Activated T-cell treated with anti-CD3 and anti-CD28 coated beads, Interleukin-2, amount 50 U/mL, for 24 hours (primary cell): Measurements from ENCODE around the gene CSPG5.

Source experiments
- DNase-seq: peaks from one replicate; pipeline ENCODE4 v3.0.0-alpha.2; 2020
- H3K27ac Mint-ChIP-seq: 2 replicates; pipeline ENCODE4 v1.8.0; 2020; ENCODE audit warnings: mild to moderate bottlenecking, mixed read lengths
- H3K27me3 Mint-ChIP-seq: 2 replicates; pipeline ENCODE4 v1.8.0; 2020; ENCODE audit warnings: mixed read lengths
- H3K36me3 Mint-ChIP-seq: 2 replicates; pipeline ENCODE4 v1.8.0; 2020; ENCODE audit warnings: low read depth, mixed read lengths
- H3K4me1 Mint-ChIP-seq: 2 replicates; pipeline ENCODE4 v1.8.0; 2020; ENCODE audit warnings: low read depth, mixed read lengths
- H3K4me3 Mint-ChIP-seq: 2 replicates; pipeline ENCODE4 v1.8.0; 2020; ENCODE audit warnings: mild to moderate bottlenecking, moderate library complexity, mixed read lengths
- H3K9me3 Mint-ChIP-seq: 2 replicates; pipeline ENCODE4 v1.8.0; 2020; ENCODE audit warnings: mixed read lengths

The CSPG5 gene

DNA sequence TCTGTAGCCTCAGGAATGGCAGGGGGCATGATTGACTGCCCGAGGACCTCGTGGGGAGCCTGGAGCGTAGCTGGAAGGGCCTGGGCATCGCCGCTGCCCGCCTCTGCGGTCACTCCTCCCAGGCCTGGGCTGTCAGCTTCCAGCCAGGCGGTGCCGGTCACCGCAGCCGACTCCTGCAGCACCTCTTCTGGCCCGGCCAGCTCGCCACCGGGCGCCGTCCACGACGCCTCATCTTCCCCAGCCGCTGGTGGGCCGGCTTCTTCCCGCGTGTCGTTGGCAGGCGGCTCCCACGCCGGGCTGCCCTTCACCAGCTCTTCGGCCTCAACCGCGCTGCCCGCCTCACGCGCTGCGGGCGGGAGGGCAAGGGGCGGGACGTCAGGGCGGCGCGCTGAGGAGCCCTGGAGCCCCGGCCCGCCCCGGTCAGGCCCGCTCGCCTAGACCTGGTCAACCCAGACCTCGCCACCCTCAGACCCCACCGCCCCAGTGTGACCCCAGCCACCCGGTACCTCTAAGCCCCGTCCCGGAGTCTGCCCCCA, 1.0 kb downstream of the CSPG5 start:
- H3K27me3 Mint-ChIP-seq, result peaks cover 55% of the 10 kb centered on the region

DNA sequence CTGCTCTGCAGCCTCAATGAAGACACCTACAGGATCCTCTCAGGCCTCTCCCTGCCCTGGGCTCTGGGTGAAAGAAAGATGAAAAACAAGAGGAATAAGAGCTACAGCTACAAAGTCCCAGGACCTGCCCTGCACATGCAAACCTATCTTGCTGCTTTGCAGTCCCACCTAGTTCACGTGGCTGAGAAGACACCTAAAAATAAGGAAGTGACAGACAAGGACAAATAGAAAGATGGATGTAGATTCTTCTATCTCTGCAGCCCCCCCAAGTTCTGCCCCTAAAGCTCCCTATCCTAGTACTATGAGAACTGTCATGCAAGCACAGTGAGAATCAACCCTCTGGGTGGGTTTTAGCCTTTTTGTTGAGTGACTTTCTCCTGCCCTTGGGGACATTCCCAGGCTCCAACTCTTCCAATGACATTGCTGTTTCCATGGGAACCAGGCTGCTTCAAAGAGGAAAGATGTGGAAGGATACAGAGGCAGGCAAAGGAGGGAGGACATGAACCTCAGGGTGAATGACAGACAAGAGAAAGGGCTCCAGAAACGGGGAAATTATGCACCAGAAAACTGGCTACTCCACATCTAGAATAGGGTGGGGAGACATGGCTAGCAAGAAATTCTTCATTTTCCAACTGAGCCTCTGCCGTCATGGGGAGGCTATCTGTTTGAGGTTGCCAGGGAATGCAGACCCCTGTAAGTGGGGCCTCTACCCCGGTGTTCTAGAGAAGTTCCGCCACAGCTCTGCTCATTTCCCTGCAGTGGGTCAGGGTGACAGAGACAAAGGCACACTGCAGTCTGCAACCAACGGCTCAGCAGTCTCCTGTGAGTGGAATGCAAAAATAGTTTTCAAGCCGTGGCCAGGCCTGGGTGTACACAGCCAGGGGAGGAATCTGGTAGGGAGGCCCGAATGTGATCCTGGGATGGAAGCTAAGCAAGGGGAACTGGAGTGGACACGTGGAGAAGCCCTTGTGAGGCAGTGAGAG, 5.2 kb downstream of the CSPG5 start:
- Mint-ChIP-seq H3K27me3 (peaks cover 41% of the 10 kb centered on the region), H3K27ac (no peak overlapping the region), H3K4me3 (no peak overlapping the region), H3K9me3 (no peaks in the 10 kb centered on the region), H3K4me1 (no peaks in the 10 kb centered on the region), H3K36me3 (no peaks in the 10 kb centered on the region)
- DNase-seq, result no peak

More for the DNA sequence above, 1.0 kb downstream of the CSPG5 start:
- no peaks in the 10 kb centered on the region for H3K4me1 Mint-ChIP-seq
- no peak overlapping the region for H3K27ac Mint-ChIP-seq
- no peaks in the 10 kb centered on the region for H3K36me3 Mint-ChIP-seq
- H3K9me3 Mint-ChIP-seq, result no peaks in the 10 kb centered on the region
- peak; percentile 37 for DNase-seq
- H3K4me3 Mint-ChIP-seq, result peak overlapping the region; percentile 63

DNA sequence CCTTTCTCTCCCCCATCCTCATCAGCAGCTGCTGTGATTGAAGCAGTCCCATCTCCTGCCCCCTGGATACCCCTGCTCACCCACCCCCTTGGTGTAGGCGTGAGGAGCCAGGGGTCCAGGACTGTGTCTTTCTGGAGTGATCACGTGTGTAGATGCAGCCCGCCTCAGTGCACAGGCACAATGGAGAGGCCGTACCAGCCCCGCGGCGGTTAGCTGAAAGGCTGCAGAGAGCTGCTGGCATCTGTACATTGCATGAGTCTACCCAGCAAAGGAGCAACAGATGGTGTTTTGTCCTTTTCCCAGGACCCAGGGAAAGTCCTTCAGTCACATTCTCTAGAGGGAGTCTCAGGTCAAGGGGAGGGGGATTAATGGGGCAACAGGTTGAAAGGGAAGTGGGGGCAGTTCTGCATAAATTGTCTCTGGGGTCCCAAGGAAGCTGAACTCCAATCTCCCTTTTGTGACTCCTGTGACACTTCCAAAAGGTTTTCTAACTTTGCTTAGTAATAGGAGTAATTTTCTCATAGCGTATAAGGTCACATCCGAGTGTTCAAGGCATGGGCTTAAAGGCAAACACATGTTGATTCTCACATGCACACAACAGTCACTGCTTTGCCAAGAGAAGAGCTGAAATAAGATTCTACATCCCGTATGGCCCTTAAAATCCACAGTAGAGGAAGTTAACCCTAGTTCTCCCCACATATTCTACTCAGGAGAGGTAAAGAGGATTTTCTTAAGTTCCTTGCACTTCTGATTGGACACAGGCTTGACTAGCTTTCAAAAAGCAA, 7.1 kb downstream of the CSPG5 start:
- Mint-ChIP-seq H3K4me3 (no peak overlapping the region), H3K9me3 (no peaks in the 10 kb centered on the region), H3K27ac (no peak overlapping the region), H3K36me3 (no peaks in the 10 kb centered on the region), H3K27me3 (peaks cover 28% of the 10 kb centered on the region), H3K4me1 (no peaks in the 10 kb centered on the region)
- DNase-seq, result no peak

DNA sequence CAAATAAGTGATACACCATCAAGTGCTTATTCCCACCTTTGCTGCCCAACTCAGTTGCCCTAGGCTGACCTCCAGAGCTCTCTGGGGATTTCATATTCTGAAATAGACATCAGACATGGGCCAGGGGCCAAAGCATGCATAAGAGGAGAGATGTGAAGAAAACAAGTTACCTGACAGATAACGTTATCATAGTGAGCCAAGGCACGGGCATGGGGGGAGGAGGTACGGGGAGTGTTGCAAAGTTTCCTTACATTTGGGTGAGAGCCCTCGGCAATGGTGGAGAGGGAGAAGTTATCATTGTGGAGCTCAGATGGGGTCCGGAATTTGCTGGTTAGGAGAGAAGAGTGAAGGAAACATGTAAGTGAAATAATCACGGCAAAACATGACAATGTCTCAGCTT, 9.8 kb downstream of the CSPG5 start:
- no peaks in the 10 kb centered on the region for H3K36me3 Mint-ChIP-seq
- H3K4me1 Mint-ChIP-seq, result no peaks in the 10 kb centered on the region
- DNase-seq, result no peak
- no peaks in the 10 kb centered on the region for H3K9me3 Mint-ChIP-seq
- H3K4me3 Mint-ChIP-seq, result no peak overlapping the region
- no peak overlapping the region for H3K27ac Mint-ChIP-seq
- peaks cover 11% of the 10 kb centered on the region for H3K27me3 Mint-ChIP-seq

DNA sequence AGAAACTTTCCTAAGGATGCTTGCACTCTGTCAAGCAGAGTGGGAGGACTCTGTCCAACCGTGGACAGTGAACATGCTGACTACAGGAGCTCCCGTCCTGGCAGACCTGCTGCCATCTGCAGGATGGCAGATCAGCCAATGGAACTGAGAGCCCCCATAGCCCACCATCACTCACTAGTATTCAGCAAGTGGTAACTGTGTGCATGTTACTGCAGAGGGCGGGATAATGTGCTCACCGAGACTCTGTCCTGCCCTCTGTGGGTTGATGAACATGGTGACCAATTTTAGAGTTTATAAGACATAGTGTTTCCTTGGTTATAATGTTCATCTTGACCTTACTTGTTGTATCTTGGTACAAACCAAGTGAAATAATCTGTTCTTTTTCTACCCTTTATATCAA, 11.5 kb downstream of the CSPG5 start:
- Mint-ChIP-seq H3K4me3 (no peak overlapping the region), H3K36me3 (no peaks in the 10 kb centered on the region), H3K9me3 (no peaks in the 10 kb centered on the region), H3K27ac (no peak overlapping the region), H3K4me1 (no peaks in the 10 kb centered on the region), H3K27me3 (peaks cover 3% of the 10 kb centered on the region)
- DNase-seq, result no peak

DNA sequence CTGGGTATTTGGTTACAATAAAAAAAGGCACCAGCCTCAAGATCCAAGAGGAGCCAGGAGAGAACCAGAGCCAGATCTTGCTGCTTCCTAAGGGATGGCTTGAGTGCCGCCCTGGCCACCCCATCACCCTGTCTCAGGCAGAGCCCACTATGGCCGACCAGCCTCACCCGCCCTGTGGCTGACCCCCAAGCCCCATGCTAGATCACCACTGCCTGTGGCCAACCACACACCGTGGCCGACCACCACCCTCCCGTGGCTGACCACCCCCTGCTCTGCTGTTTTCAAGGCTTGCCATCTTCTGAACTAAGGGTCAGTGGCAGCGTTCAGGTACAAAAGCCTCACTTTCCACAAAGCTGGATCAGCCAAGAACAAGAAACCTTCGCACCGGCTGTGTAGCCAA, 12.0 kb downstream of the CSPG5 start:
- no peaks in the 10 kb centered on the region for H3K27me3 Mint-ChIP-seq
- H3K27ac Mint-ChIP-seq, result no peak overlapping the region
- no peaks in the 10 kb centered on the region for H3K36me3 Mint-ChIP-seq
- no peak for DNase-seq
- no peaks in the 10 kb centered on the region for H3K4me1 Mint-ChIP-seq
- no peak overlapping the region for H3K4me3 Mint-ChIP-seq
- H3K9me3 Mint-ChIP-seq, result no peaks in the 10 kb centered on the region

DNA sequence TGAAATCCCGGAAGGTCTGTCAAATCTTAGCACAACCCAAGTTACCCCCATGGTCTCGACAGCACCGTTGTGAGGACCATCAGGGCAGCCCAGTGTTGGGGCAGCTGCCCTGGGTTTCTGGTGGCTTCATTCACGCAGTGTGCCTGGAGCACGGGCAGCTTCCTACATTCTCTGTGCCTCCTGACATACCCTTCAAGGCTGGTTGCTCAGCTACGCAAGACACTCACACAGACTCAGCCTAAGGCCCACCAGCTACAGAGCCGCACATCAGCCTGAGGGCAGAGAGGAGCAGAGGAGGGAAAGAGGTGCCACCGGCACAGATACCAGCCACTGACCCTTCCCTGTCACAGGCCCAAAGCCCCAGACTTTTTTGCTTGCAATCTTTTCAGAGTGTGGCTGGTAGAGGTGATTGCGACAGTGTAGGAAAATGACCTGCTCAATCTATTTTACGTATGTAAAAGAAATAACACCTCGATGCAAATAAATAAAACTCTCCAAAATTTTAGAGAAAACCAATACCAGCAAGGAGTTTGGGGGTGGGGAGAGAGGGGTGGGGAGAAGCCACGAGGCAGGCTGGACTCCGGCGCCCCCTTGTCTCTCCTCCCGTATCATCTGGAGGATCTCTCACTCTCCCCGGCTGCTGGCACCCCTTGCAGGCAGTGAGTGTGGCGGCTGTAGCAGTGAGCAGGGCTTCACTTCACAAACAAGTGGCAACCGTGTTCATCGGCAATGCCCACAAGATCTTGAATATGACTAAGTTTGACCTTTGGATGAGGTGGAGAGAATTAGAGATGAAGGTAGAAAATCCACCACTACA, 12.7 kb downstream of the CSPG5 start:
- Mint-ChIP-seq H3K4me1 (no peaks in the 10 kb centered on the region), H3K36me3 (no peaks in the 10 kb centered on the region), H3K27me3 (no peaks in the 10 kb centered on the region), H3K4me3 (no peak overlapping the region), H3K9me3 (no peaks in the 10 kb centered on the region), H3K27ac (no peak overlapping the region)
- no peak for DNase-seq

DNA sequence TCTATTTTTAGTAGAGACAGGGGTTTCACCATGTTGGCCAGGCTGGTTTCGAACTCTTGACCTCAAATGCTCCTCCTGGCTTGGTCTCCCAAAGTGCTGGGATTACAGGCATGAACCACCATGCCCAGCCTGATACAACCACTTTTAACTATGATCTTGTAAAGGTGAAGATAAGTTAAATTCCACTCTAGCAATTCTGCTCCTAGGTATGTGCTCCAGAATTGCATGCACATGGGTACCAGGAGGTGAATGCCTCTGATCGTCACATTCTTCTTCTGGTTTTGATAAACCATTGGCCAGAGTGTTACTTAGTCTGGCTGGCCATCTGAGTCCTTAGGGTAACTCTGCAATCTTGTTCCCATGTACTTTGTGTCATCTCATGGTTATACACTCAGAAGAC, 22.3 kb downstream of the CSPG5 start:
- no peaks in the 10 kb centered on the region for H3K9me3 Mint-ChIP-seq
- no peaks in the 10 kb centered on the region for H3K36me3 Mint-ChIP-seq
- H3K27ac Mint-ChIP-seq, result no peak overlapping the region

DNA sequence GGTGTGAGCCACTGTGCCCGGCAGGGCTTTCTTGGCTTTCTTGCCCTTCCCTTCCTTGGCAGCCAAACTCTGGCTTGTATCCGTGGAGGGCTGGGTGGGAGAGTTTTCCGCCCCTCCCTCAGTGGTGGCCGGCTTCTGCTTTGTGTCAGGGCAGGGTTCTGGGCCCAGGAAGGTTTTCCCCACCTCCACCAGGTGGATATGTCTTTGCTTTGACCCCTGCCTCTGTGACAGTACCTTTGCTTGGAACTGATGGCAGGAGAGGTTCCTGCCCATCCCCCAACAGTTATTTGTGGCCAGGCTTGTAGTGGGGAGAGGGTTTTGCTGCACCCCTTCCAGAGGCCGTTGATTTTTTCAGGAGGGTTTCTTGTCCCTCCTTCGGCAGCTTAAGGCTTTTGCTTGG, 24.3 kb downstream of the CSPG5 start:
- Mint-ChIP-seq H3K4me1 (no peaks in the 10 kb centered on the region), H3K4me3 (no peak overlapping the region), H3K36me3 (no peaks in the 10 kb centered on the region), H3K27me3 (peaks cover 16% of the 10 kb centered on the region), H3K27ac (no peak overlapping the region), H3K9me3 (no peaks in the 10 kb centered on the region)
- DNase-seq, result no peak

More for the DNA sequence above, 22.3 kb downstream of the CSPG5 start:
- Mint-ChIP-seq H3K4me3 (no peak overlapping the region), H3K27me3 (peaks cover 7% of the 10 kb centered on the region), H3K4me1 (no peaks in the 10 kb centered on the region)
- DNase-seq, result no peak

DNA sequence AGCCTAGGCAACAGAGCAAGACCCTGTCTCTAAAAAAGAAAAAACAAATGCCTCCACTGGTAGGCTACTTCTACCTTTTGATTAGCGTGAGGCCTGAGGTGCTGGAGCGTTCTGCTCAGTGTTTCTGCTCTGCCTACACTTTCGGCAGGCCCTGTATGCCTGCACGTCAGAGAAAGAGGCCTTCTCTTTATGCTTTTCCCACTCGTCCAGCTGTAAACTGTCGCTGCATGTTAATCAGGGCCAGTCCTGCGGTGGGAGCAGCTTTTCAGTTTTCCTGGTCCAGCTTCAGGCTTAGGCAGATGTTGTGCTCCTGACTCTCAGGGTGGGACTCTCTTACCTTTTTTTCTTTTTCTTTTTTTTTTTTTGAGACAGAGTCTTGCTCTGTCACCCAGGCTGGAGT, 25.3 kb downstream of the CSPG5 start:
- Mint-ChIP-seq H3K9me3 (no peaks in the 10 kb centered on the region), H3K4me3 (no peak overlapping the region), H3K4me1 (no peaks in the 10 kb centered on the region), H3K27me3 (peaks cover 16% of the 10 kb centered on the region), H3K27ac (no peak overlapping the region), H3K36me3 (no peaks in the 10 kb centered on the region)
- no peak for DNase-seq

DNA sequence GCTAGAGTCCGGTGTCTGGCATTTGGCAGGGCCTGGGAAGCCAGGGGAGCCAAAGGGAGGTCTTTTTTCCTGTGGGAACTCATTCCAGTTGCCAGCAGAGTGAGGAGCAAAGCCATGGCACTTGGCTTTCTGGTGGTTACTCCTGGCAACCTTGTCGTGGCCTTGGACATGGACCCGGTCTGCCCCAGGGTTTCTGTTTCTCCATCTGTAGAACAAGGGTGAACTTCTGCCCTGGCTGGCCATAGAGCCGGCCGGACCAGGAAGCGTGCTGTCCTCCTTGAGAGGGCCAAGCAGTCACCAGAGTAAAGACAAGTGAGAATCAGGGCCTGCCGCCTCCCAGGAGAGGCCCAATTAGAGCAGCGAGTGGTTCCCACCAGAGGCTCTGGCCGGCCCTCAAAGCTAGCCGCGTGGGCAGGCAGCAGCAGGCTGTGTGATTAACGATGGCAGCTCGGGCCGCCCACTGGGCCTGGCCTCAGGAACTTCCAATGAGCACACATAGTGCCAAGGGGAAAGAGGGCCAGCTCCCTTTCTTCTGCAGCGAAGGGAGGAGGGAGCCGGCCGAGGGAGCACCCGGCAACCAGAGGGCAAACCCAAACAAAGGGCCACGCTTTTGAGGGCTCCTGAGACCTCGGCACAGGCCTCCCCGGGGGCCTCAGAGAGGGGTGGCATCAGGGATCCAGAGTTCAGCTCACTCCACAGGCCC, 36.0 kb downstream of the CSPG5 start:
- no peak overlapping the region for H3K27ac Mint-ChIP-seq
- no peak overlapping the region for H3K4me3 Mint-ChIP-seq
- H3K36me3 Mint-ChIP-seq, result no peaks in the 10 kb centered on the region
- DNase-seq, result no peak
- H3K9me3 Mint-ChIP-seq, result no peaks in the 10 kb centered on the region
- H3K4me1 Mint-ChIP-seq, result peaks cover 3% of the 10 kb centered on the region
- H3K27me3 Mint-ChIP-seq, result peaks cover 5% of the 10 kb centered on the region

DNA sequence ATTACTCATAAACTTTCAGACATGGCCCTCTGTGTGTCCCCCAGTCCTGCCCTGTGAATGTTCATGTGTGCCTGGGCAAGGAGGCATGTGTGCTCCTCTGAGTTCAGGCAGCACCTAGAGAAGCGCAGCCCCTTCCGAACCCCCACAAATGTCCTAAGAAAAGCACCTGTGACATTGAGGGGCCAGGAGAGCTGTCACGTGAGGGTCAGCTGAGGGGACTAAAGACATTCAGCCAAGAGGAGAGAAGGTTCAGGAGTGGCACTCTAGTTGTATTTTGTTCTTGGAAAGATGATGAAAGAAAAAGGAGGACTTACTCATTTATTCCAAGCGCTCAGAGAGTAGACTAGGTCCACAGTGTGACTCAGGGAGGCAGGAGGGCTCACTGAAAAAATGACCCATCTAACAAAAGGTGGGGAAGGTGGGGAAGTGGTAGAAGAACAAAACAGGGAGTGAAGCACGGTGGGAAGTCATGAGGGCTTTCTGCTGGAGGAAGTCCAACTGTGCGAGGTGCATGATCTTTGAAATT, 37.0 kb downstream of the CSPG5 start:
- peaks cover 3% of the 10 kb centered on the region for H3K4me1 Mint-ChIP-seq
- H3K36me3 Mint-ChIP-seq, result no peaks in the 10 kb centered on the region
- no peaks in the 10 kb centered on the region for H3K9me3 Mint-ChIP-seq
- H3K4me3 Mint-ChIP-seq, result no peak overlapping the region
- no peak for DNase-seq
- H3K27ac Mint-ChIP-seq, result no peak overlapping the region
- H3K27me3 Mint-ChIP-seq, result peaks cover 7% of the 10 kb centered on the region

DNA sequence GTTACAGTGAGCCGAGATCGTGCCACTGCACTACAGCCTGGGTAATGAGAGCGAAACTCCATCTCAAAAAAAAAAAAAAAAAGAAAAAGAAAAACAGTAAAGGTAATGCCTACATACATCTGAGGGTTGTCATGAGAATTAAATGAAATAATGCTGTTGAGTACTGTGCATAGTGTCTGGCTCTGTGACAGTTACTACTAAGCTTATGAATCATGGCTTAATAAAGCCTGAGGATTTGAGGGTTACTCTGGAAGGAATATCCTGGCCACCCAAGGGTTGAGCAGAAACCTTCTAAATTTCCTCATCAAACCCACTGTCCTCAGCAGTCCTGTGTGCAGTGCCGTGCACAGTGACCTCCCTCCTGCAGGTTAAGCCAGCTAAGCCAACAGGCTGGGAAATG, 38.4 kb downstream of the CSPG5 start:
- Mint-ChIP-seq H3K4me1 (peaks cover 3% of the 10 kb centered on the region), H3K36me3 (no peaks in the 10 kb centered on the region), H3K9me3 (no peaks in the 10 kb centered on the region), H3K27ac (no peak overlapping the region), H3K4me3 (no peak overlapping the region), H3K27me3 (peaks cover 7% of the 10 kb centered on the region)
- no peak for DNase-seq
